Posterior vena cava (tissue), 2 donors: ENCODE measurements around the gene MFF. TPM values are rescaled to one million over a fixed set of nuclear protein-coding genes. Genes with fewer than 3 reads are reported as not detected.
"Not testable (repeated sequence)": the region's sequence is repeated elsewhere in the genome, so short reads cannot be mapped to it uniquely, and the experiment has no call there.

ENCODE experiments used
- DNase-seq: peaks from one replicate; pipeline ENCODE4 v3.0.0-alpha.2; 2020; ENCODE audit warnings: low spot score
- intact Hi-C, 2 donors: fragments of 100-400 bp; cut with DNase I; formaldehyde crosslinking; loops; one replicate each; pipeline versions ENCODE4 v1.14.1 to v1.14.2; 2022 to 2023
- total RNA-seq, 2 donors: library from RNA; stranded (reverse); fragmentation: NEBNext Ultra II Directional; extraction: Animal tissue kit (Norgen Biotek cat#: 25700); gene quantifications; one replicate each; pipeline ENCODE4 v1.2.1, GENCODE V29; 2021
- donor health status: DM: yes; HTN: yes; CAD: no.
- donor health status: DM: yes; HTN: yes; CAD: no.

The MFF gene
- total RNA-seq, 2 donors from 2014 or later = 52.2 to 55.2 TPM

DNA sequence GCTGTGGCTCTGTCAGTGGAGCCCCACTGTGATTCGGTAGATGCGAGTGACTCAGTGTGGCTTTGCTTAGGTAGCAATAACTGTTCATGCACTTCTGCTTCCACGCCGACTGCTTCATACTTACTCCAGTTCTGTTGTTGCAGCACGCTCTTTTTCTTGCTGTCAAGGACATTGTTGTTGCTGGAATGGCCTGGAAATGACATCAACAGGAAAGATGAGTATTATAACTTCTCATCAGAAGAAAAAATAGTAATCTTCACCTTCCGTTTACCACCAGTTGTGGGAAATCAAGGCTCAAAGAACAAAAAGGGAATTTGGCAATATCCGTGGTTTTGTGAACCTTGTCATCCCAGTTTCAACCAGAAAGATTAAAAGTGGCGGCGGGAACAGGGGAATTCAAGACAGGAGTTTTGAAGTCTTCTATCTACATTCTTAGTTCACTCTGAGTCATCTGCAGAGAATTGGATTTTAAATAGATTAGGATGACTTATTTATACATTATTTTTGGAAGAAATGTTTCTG, 45.8 kb downstream of the MFF start:
- intact Hi-C loops = no loop called here
- no peak for DNase-seq

DNA sequence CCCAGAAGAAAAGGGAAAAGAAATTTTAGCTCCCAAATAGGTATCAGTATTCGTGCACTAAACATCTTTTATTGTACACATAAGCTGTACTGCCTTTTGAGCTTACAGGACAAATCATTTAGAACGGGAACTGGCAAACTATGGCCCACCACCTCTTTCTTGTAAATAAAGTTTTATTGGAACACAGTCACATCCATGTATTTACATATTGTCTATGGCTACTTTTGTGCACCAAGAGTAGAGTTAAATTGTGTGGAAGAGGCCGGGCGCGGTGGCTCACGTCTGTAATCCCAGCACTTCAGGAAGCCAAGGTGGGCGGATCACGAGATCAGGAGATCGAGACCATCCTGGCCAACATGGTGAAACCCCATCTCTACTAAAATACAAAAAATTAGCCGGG, 48.3 kb downstream of the MFF start:
- intact Hi-C loops = no loop called here
- DNase-seq = no peak

DNA sequence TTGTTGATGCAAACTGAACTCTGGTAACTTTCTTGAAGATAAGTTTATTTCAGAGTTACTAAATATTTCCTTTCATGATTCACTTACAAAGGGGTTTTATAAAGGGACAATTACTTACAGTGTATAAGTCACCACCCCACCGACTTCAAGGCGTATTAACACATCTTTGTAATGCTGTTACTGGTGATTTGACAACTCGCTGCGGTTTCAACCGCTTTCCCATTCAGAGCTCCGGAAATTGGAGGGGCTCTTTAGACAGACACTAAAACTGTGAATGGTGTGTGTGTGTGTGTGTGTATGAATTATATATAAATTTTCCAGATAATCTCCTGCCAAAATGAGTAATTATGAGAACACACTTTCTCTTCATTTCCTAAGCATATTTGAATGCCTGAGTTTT, 49.1 kb downstream of the MFF start:
- intact Hi-C loops = no loop called here
- no peak for DNase-seq

DNA sequence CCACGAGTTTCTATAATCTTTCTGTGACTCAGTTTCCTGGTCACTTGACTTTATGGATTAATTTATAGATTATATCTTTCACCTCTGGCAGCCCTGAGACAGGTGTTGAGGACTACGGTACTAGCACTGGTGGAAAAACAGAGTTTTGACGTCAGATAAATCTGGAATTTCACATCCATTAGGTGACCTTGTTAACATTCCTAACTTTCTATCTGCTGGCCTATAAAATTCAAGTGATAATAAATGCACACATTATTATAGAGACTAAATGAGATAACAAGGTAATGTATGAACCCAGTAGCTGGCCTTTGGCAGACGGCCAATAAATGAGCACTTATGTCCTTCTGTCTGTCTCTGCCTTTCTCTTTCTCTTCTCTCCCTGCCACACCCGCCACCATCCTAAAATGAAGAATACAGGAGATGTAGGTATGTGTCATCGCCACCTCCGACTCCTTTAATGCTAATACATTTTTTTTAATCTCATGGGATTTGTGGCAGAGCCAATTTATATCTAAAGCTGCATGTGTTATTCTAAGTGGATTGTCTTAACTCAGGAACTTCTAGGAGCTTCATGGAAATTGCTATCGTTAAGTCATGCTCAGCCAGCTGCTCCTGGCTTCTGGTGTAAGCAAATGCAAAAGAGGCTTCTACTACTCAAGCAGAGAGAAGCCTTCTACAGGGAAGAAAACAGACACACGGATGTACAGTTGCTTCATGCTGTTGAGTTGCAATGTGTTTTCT, 51.8 kb downstream of the MFF start:
- no peak for DNase-seq
- intact Hi-C loops = no loop called here

DNA sequence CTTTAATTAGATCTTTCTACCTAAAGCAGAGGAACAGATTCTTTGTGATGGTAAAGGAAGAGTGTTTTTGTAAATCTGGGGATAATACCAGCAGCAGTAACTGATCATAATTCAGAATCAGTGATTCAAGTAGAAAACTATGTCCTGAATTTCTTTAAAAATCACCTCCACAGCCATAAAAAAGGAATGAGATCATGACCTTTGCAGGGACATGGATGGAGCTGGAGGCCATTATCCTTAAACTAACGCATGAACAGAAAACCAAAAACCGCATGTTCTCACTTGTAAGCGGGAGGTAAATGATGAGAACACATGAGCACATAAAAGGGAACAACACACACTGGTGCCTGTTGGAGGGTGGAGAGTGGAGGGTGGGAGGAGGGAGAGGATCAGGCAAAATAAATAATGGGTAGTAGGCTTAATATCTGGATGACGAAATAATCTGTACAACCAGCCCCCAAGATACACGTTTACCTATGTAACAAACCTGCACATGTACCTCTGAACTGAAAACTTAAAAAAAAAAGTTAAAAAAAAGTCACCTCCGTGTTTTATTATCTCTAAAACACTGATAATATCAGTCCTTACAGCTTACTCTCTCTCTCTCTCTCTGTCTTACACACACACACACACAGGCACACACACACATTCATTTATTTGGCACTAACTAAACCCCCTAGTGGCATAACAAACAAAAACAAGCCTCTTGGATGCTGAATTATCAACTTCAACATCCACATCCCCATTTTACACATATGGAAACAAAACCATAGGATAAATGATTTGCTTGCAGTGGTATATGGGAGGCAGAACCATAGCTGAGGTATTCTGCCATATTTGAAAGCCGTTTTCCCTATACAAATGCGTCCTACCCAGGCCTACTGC, 52.7 kb downstream of the MFF start:
- intact Hi-C loops = no loop called here
- no peak for DNase-seq

DNA sequence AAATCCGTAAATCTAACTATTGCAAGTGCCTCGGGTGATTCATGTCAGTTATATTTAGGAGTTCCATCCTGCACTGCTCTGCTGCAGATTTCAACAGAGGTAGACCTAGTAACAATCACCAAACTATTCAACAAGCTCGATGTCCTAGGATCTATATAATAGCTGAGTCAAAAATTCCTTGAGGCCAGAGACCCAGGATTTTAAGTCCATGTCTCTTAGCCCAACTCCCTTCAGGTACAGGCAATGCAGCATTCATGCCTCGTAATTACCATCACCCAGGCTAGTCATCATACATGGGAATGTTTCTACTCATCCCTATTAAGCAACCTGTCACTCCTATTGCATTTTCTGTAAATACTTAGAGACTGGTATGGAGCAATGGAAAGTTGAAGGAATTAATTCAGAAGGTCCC, 53.3 kb downstream of the MFF start:
- intact Hi-C loops = no loop called here
- DNase-seq = no peak

DNA sequence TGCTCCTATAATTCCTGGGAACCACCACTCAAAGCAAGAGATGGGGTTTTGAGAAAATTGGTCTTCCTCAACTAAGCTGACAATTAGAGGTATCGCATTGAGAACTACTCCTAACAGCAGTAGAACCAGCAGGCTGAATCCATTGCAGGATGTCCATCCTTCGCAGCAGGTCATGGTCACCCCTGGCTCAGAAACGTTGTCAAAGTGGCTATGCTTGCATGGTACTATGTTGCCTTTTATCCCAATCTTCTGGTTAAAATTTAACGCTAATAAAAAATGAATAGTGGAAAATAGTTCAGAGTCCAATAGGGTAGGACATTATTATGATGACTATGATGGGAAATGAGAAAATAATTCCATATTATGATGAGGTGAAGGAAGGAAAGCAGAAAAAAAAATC, 54.0 kb downstream of the MFF start, which contains the start of gene TM4SF20:
TM4SF20 (minus strand) TSS at position 212 of the 400 bp plus-strand sequence; CDS start at position 174, 38 bp downstream.
- no peak for DNase-seq
- intact Hi-C loops = no loop called here

DNA sequence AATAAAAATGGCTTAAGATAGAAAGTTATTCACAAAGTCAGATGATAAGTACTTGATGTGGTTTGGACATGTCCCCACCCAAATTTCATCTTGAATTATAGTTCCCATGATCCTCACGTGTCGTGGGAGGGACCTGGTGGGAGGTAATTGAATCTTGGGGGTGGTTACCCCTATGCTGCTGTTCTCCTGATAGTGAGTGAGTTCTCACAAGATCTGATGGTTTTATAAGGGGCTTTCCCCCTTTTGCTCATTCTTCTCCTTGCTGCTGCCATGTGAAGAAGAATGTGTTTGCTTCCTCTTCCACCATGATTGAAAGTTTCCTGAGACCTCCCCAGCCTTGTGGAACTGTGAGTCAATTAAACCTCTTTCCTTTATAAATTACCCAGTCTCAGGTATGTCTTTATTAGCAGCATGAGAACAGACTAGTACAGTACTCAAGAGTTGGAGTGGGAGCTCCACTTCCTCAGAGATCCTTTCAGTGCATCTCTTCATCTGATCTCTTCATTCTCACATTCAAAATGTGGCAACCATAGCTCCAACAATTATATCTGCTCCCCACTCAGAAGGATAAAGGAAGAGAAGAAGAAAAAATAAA, 57.3 kb downstream of the MFF start:
- DNase-seq, intact Hi-C loops: not testable (repeated sequence)

DNA sequence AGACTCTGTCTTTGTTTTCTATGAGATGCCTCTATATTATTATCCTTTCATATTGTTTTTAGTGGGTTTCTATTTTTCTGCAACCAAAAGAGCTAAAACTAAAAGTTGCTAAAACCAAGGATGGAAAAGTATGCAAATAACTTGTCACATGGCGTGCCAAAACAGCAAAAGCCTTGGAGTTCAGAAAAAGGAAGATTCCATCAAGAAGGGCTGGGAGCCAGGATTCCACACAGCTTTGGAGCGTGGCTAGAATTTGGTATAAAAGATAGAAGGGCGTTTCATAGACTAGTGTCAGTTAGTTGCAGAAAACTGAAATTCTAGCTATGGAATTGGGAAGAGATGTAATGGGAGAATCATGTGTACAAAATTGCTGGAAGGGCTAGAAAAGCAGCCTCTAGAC, 58.6 kb downstream of the MFF start:
- intact Hi-C loops = no loop called here
- no peak for DNase-seq

DNA sequence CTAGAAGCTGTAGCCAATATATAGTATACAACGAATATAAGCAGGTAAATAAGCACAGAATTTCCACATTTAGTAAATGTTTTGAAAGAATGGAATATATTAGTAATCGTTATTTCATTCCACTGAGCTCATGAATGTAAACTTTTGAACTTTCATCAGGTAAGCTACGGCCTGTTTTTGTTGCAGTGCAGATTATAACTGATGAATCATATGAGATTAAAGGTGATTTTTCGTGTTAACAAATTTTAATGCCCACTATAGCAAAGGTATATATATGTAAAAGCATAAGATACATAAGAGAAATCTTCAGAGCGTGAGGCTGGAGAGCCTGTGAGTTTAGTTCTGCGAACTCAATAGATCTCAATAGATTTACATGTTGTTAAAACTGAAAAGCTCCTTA, 61.6 kb downstream of the MFF start:
- intact Hi-C loops = no loop called here
- DNase-seq = no peak

DNA sequence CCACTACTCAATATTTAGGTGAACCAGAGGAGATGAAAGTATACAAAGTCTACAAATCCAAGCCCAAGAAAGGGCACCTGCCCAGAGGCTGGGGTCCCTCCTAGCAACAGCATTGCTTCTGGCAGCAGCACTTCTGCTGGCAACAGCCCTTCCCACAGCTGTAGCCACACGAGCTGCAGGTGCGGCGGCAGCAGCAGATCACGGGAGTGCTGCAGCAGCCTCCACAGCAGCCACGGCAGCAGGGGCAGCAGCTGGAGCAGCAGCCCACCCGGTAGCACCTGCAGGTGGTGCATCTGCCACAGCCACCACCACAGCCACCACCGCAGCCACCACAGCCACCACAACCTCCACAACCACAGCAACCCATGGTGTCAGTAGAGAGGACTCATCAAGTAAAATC, 62.5 kb downstream of the MFF start, which contains the start of gene SCYGR1:
SCYGR1 (minus strand) TSS at position 367 of the 400 bp plus-strand sequence; CDS start at position 367, 0 bp downstream.
- not testable (repeated sequence) for DNase-seq

DNA sequence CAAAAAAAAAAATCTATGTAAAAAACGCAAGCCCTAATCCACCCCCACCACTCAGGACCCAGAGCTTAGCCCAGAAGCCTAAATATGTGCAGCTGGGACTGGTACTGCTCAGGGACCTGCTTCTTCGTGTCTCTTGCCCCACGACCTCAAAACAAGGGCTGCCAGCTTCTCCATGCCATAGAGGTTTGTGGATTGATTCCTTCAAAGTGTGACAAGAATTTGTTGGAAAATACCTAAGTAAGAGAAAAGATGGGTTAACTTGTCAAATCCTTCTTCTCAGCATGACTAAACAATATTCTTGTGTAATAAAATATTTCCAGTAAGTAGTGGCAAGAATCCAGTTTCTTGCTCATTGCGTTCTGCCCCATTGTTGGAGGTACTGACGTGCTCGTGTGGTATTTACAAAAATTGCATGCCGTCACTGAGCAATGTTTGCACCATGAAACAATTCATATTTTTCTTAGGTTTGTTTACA, 63.5 kb downstream of the MFF start:
- DNase-seq = no peak
- intact Hi-C loops = no loop called here

More for the DNA sequence above, 62.5 kb downstream of the MFF start, which contains the start of gene SCYGR1:
- intact Hi-C loops = not testable (repeated sequence)

DNA sequence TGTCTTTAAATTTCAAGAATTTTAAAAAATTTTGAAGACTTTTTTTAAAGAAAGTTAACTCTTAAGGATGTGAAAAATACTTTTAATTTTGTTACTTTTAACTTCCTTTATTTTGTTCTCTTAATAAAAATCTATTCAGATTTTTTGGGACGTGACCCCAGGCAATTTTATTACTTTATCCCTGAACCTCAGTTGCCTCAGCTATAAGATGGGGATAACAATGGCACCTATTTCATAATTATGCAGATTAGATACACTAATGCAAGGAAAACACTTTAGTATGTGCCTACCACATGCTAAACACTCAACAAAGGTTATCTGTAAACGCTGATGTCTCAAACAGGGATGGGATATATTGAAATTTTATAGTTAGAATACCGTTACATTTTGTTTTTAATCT, 64.2 kb downstream of the MFF start:
- intact Hi-C loops = no loop called here
- DNase-seq = no peak

DNA sequence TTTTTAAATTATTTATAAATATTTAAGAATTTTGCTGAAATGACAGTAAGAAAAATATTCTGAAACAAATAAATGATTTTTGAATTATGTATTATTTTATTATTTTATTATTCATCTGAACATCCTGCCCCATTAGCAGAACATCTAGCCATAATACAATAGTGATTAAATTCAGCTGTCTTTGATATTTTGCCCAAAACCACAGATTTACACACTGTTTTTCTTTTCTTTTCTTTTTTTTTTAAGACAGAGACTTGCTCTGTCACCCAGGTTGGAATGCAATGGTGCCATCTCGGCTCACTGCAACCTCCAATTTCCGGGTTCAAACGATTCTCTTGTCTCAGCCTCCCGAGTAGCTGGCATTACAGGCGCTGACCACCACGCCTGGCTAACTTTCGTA, 64.6 kb downstream of the MFF start:
- intact Hi-C loops = no loop called here
- DNase-seq = no peak

DNA sequence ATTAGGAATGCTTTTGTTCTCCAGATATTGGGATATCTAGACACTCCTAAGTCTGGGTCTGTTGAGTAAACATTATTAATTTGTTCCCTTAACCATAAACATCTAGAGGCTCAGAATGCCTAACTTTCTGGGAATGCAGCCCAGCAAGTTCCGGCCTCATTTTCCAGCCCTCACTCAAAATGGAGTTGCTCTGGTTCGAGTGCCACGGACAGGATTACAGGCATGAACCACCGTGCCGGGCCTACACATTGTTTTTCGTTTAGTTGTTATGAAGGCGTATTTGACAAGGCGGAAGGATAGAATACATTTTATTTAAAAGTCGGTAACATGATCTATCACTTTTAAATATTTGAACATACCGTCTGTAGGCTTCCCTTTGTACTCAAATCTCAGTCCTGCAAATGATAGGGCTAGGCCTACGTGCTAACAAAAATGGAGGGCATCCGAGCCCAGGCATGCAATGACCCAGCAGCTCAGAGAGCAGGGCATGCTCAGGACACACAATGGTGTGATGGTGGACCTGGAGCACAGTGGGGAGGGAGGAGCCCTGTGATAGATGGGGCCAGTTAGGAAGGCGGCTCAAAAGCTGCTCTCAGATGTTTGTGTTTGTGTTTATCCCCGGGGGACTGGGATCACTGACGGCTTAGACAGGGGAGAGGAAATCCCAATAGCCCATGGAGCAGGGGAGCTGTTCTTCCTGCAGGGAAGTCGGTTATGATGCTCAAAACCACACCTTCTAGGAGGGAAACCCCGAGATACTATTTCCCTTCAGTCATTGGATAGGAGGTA, 65.6 kb downstream of the MFF start:
- DNase-seq = no peak
- intact Hi-C loops = no loop called here

DNA sequence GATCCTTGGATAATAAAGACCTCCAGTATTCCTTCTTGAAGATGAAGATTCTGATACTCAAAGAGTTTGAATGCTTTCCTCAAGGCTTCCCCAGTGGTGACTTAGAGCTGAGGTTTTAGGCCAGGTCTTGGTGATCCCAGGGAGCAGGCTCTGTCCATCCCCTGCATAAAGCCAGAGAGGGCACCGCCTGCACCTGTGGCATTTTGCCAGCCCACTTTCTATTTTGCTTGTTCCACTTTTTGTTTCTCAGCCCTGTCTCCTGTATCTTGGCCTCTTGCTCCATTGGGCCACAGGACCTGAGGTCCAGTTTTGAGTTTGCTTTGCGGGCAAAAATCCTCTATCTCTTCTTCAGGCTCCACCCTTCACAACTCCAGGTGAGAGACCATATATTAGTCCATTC, 69.3 kb downstream of the MFF start:
- DNase-seq = no peak
- intact Hi-C loops = no loop called here

DNA sequence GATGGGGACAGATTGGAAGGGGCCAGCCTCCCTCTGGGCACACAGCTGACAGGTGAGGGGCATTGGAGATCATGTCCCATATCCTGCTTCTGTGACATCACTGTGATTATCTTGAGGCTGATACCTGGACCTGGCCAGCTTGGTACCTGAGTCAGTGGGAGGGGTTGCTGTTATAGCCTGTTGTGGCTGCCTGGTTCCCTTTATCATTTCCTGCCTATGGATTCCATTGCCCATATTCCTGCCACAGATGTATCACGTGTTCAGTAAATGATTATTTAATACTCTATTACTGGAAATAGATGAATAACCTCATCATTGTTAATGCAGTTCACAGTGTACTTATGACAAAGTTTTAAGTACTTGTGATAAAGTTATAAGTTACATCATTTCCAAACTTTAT, 70.5 kb downstream of the MFF start:
- intact Hi-C loops = no loop called here
- DNase-seq = no peak

DNA sequence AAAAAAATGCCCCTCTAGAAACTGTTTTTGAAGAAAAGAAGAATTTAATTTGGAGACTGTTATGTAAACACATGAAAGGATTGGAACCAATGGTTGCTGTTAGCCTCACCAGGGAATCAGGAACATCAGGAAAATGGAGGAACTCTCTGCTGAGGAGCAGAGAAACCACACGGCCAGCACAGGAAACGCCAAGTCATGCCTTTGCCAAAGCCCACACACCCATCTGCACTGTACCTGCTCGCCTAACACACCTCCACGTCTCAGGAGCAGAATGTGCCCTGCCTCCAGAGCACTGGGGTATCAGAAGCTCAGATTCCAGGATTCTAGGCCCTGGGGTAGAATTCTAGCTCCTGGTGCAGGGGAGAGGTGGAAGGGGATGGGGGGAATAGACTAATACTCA, 72.5 kb downstream of the MFF start:
- no peak for DNase-seq
- intact Hi-C loops = no loop called here
